Vagina (tissue), 2 donors: ENCODE measurements around the gene P2RY8.

Source experiments
- CTCF ChIP-seq, 3 experiments: fragments of 450-650 bp in 2 of 3; fragments of 200-600 bp in 1 of 3; sonication (generic) in 1 of 3; IDR thresholded peaks; one replicate each; pipeline ENCODE4 v1.5.1; 2017 to 2019; ENCODE audit warnings: antibody characterized with exemption in 3 of 3, mild to moderate bottlenecking in 2 of 3, moderate library complexity in 2 of 3
- POLR2A ChIP-seq, 2 donors: fragments of 450-650 bp; IDR thresholded peaks; one replicate each; pipeline ENCODE4 v1.6.1; 2017; ENCODE audit warnings: antibody characterized with exemption in 2 of 2, mild to moderate bottlenecking in 2 of 2, moderate library complexity in 2 of 2
- POLR2AphosphoS5 ChIP-seq, 2 donors: sonication (generic); formaldehyde crosslinking; IDR thresholded peaks; one replicate each; pipeline ENCODE4 v1.9.0; 2017; ENCODE audit warnings: antibody characterized with exemption in 2 of 2, mild to moderate bottlenecking in 2 of 2, low read depth in 1 of 2; ENCODE audit not compliant: insufficient read depth in 1 of 2

GRCh38 chrX:1511829-1512228, 25.2 kb downstream of the P2RY8 start:
- TF ChIP-seq CTCF (IDR thresholded peaks at IDR 0.05) (no peak), POLR2A (IDR thresholded peaks at IDR 0.05) (no peak), POLR2AphosphoS5 (IDR thresholded peaks at IDR 0.05; ENCODE audit: insufficient read depth in 1 of 2, low read depth in 1 of 2) (no peak)
